ENCODE measurements around the gene IGF2BP3.
"Not testable (repeated sequence)": the region's sequence is repeated elsewhere in the genome, so short reads cannot be mapped to it uniquely, and the experiment has no call there.

The IGF2BP3 gene

DNA sequence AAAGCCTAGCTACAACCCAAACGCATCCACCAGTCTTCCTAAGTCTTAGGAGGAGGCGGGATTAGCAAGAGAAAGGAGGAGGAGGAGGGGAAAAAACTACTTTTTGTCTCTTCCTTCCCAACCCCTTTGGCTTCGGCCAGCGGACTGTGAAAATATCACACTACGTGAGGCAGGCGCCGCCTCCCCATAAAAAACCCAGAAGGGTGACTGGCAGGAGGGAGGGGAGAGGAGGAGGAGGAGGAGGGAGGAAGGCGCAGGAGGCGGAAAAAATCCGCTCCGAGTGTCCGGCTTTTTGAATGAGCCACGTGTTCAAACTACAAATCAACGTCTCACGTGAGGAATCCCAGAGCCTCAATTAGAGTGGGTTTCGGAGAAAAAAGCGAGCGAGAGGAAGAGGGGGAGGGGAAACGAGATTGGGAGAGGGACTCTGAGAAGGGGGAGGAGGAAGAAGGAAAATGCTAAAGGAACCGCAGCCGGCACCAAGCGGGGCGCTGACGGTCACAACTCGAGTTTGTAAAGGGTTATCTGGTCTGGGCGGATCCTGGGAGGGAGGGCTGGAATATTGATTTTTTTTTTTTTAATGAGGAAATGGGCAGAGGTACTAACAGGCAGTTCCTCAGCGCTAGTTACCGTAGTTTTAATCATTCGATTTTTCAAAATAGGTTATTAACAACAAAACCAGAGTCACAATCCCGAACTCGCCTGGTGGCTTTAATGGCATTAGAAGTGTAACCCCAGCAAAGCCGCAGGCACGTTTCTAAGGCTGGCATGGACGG, at the start of gene IGF2BP3:
TSS of gene IGF2BP3 (minus strand) at position 162 of the 776 bp plus-strand sequence. CDS start 381 bp downstream, outside the sequence.
- peak; percentile 93 for DNase-seq (ENCODE audit: low spot score)

DNA sequence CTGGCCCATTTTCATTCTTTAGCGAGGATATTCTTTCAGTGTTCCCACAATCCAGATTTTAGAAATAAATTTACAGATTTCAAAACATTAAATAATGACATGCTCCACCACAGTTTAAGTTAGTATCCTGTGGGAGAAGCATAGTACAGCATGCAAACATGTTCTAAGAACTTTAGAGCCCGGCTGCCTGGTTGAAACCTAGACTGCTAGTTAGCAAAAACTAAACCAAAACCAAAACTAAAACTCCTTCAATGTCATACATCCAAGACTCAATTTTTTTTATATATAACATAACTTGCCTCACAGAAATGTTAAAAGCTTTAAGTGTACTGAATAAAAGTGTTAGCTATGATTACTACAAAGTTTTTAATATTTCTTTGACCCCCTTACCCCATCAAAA, 44.5 kb upstream of the IGF2BP3 start:
- no peak for DNase-seq (ENCODE audit: low spot score)

- not testable (repeated sequence) for DNase-seq (ENCODE audit: low spot score)
Measured at GRCh38 chr7:23513746-23514145, 43.5 kb upstream of the IGF2BP3 start.

DNA sequence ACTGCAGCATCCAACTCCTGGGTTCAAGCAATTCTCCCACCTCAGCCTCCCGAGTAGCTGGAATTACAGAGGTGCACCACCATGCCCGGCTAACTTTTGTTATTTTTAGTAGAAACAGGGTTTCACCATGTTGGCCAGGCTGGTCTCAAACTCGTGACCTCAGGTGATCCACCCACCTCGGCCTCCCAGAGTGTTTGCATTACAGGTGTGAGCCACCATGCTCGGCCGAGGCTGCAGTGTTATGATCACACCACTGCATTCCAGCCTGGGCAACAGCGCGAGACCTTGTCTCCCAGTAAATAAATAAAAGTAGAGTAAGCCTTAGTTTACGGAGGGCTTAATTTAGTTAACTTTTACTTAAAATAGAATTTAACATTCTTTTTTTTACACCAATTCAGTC, 23.7 kb upstream of the IGF2BP3 start:
- no peak for DNase-seq (ENCODE audit: low spot score)

GRCh38 chr7:23491502-23491901, 21.2 kb upstream of the IGF2BP3 start:
- no peak for DNase-seq (ENCODE audit: low spot score)

DNA sequence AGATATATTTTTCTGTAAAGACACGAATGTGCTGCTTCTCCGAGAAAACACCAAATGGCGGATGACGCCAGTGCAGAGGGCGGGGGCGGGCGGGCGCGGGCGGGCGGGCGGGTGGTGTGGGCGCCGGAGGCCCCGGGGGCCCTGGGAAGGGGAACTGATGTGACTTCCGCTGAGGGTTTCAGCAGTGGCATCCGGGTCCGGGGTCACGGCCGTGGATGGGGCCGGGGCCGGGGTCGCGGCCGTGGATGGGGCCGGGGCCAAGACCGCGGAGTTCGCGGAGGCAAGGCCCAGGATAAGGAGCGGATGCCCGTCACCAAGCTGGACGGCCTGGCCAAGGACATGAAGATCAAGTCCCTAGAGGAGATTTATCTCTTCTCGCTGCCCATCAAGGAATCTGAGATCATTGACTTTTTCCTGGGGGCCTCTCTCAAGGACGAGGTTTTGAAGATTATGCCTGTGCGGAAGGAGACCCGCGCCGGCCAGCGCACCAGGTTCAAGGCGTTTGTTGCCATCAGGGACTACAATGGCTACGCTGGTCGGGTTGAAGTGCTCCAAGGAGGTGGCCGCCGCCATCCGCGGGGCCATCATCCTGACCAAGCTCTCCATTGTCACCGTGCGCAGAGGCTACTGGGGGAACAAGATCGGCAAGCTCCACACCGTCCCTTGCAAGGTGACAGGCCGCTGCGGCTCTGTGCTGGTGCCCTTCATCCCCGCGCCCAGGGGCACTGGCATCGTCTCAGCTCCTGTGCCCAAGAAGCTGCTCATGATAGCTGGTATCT, 20.3 kb upstream of the IGF2BP3 start:
- no peak for DNase-seq (ENCODE audit: low spot score)

DNA sequence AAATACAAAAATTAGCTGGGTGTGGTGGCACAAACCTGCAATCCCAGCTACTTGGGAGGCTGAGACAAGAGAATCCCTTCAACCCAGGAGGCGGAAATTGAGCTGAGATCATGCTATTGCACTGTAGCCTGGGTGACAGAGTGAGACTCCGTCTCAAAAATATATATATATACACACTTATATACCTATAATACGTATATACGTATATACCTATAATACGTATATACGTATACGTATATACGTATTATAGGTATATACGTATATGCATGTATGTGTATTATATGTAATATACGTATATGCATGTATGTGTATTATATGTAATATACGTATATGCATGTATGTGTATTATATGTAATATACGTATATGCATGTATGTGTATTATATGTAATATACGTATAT, 18.4 kb upstream of the IGF2BP3 start:
- not testable (repeated sequence) for DNase-seq (ENCODE audit: low spot score)

- DNase-seq (ENCODE audit: low spot score) = no peak
Measured at GRCh38 chr7:23487670-23488069, 17.4 kb upstream of the IGF2BP3 start.

DNA sequence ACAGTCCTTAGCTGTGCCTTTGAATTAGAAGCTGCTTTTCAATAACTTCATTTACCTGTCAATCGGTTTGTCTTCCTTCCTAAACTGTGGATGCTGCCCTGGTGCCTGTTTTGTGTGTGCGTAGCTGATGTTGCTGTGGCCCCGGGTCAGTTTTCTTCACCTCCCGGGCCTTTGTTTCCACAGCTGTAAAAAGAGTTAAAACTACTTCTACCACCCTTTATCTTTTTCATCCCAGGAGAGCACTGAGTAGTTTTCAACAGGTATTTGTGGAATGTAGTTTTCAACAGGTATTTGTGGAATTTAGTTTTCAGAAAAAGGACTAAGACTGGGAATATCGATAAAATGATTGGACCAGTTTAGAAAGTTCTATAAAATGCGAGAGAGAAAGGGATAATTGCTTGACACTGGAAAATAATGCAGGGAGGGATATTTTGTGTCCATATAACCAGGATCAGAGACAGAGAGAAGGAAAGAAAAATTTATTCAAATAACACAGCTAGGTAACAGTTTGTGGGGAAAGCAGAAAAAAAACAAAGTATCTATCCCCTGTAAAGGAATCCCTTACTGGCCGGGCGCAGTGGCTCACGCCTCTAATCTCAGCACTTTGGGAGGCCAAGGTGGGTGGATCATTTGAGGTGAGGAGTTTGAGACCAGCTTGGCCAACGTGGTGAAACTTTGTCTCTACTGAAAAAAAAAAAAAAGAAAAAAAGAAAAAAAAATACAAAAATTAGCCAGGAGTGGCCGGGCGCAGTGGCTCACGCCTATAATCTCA, 15.9 kb upstream of the IGF2BP3 start:
- DNase-seq (ENCODE audit: low spot score) = no peak

DNA sequence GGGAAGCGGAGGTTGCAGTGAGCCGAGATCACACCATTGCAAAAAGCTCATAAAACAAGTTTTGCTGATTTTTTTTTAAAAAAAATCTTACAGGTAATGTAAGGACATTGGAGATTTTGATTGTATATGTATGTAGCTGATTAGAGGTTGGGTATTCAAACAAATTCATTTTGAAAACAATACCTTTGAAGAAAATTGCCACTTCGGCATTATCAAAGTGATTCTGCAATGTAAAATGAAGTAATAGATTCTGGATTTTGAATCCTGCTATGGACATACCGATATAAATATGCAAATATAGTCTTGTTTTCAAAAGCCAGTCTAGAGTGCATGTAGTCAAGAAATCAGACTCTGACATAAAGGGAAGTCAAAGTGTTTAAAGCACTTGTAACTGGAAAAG, 12.4 kb upstream of the IGF2BP3 start:
- no peak for DNase-seq (ENCODE audit: low spot score)

GRCh38 chr7:23477962-23478866, 7.9 kb upstream of the IGF2BP3 start:
- no peak for DNase-seq (ENCODE audit: low spot score)

- DNase-seq (ENCODE audit: low spot score) = no peak
Measured at GRCh38 chr7:23477157-23477499, 6.8 kb upstream of the IGF2BP3 start.

DNA sequence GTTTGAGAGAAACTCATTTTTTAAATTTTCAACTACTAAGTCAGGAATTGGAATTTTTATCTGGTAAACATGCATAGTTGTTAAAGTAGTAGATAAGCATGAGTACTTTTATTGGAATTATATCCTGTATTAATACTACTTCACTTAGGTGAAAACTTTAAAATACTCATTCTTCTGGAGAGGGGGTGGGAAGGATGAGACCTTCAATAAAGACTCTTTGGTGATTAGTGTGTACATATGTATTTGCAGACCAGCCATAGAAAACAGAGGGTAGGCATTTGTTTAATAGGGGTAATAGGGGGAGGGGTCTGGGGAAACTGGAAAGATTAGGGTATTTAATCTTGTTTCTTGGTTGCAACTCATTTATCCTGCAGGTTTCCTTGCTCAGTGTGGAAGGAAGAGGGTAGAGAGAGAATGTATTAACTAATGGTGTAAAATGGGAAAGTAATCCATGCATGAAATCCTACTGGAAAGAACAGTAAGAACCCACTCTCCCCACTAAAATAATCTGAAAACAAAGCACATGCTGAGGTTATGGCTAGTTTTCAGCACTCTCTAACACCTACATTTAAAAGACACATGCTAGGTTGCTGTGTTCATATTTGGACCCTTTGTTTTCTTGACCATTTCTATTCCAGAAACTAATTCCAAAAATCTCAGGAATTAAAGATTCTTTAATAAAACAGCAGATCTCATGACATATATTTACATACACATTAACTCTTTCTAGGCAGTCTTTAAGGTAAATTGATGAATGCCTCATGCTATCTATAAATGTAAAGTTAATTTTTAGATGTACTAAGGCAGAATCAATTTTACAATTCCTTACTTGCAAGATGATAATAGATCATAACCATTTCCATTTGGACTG, 6.2 kb upstream of the IGF2BP3 start:
- DNase-seq (ENCODE audit: low spot score) = no peak

DNA sequence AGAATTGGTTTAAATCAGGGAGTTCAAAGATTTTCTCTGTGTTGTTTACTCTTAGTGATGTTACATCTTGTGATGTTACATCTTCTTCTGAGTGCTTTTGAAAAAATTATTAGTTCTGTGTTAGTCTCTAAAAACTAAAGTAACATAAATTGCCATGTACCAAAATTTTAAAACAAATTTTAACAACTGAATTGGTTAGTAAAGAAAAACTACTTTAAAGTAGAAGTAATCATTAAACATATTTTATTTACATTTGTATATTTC, 5.2 kb upstream of the IGF2BP3 start:
- DNase-seq (ENCODE audit: low spot score) = no peak

GRCh38 chr7:23474829-23475575, 4.7 kb upstream of the IGF2BP3 start:
- no peak for DNase-seq (ENCODE audit: low spot score)

GRCh38 chr7:23474094-23474828, 4.0 kb upstream of the IGF2BP3 start:
- peak; percentile 99 for DNase-seq (ENCODE audit: low spot score)

- no peak for DNase-seq (ENCODE audit: low spot score)
Measured at GRCh38 chr7:23473844-23474093, 3.5 kb upstream of the IGF2BP3 start.

DNA sequence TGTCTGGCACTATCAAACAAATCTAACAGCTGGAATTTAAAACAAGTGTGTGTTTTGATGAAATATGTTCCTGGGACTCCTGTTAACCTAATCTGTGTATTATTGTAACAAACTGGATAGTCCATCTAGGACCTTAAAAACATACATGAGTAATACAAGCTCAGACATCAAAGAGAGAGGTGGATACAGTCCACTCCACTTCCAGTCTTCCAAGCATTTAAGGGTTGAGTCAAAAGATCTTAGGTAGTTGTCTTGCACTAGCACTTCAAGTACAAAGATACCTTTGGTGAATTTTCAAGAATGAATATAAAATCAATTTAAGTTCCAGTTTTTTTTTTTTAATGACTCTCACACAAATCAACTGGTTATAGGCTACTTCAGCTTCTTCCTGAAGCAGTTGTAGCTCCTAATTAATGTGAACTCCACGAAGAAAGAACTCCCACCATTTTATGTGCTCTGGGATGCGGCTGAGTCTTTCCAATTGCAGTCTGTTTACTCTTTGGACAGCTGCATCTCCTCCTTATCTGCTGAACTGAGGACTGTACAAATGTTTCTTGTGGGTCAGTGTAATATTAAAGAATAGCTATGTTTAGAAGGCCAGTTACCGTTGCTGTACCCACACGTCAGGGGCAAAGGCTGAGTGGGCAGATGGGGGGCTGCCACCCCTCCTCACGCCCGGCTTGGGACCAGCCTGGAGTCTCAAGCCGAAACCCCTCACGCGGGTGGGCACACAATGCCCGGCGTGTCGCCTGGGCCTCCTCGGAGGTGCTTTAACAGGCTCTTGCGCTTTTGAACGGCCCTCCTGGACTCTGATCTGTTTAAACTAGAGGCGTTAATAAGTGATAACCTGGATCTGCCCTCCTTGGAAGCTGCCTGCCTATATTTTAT, 2.9 kb upstream of the IGF2BP3 start:
- peak; percentile 67 for DNase-seq (ENCODE audit: low spot score)

DNA sequence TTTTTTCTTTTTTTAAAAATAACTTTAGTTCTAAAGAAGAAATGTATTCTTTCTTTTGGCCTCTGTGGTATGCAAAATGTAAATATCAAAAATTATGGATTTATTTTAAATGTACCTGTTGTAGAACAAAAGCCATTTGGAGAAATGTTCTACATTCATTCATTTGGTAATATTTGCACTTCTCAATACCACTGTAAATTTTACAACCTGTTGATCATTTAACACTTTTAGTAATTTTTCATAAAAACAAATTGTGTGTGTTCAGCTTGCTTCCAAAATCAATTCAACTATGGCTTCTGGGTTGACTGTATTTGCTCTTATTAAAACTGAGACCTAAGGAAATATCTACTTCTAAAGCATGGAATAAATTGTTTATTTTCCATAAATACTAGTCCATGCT, 2.3 kb upstream of the IGF2BP3 start:
- DNase-seq (ENCODE audit: low spot score) = no peak
